Mucosa of rectum (tissue), 2 donors: ENCODE data around the gene FAN1.

Source experiments
- H3K27ac ChIP-seq, 2 donors: one replicate each; pipeline ENCODE4 v1.7.0; 2013; ENCODE audit warnings: inconsistent platforms in 2 of 2, low read depth in 2 of 2, low read length in 2 of 2
- H3K27me3 ChIP-seq, 2 donors: one replicate each; pipeline ENCODE4 v1.7.0; 2013; ENCODE audit warnings: low read length in 2 of 2; ENCODE audit not compliant: control insufficient read depth in 2 of 2, insufficient read depth in 2 of 2
- H3K36me3 ChIP-seq, 2 donors: one replicate each; pipeline ENCODE4 v1.7.0; 2013; ENCODE audit warnings: low read length in 2 of 2; ENCODE audit not compliant: control insufficient read depth in 2 of 2, insufficient read depth in 2 of 2
- H3K4me1 ChIP-seq, 2 donors: one replicate each; pipeline ENCODE4 v1.7.0; 2013; ENCODE audit warnings: low read length in 2 of 2, mild to moderate bottlenecking in 1 of 2; ENCODE audit not compliant: control insufficient read depth in 2 of 2, insufficient read depth in 2 of 2
- H3K4me3 ChIP-seq, 2 donors: one replicate each; pipeline ENCODE4 v1.7.0; 2013; ENCODE audit warnings: low read length in 2 of 2
- H3K9ac ChIP-seq, 2 donors: one replicate each; pipeline ENCODE4 v1.7.0; 2013; ENCODE audit warnings: low read length in 2 of 2, low read depth in 1 of 2, mild to moderate bottlenecking in 1 of 2
- H3K9me3 ChIP-seq, 2 donors: one replicate each; pipeline ENCODE4 v1.7.0; 2013; ENCODE audit warnings: low read length in 2 of 2; ENCODE audit not compliant: control insufficient read depth in 2 of 2
- donor health status: healthy.
- donor health status: Normal muscosa, but diverticular disease.

Gene FAN1

GRCh38 chr15:30927148-30927761 lies 23.5 kb downstream of the FAN1 start:
- Histone ChIP-seq H3K9me3 (no peaks in the 10 kb centered on the region), H3K27me3 (no peaks in the 10 kb centered on the region), H3K9ac (no peak overlapping the region), H3K4me1 (peaks cover 0 to 12% of the 10 kb centered on the region in 2 donors), H3K36me3 (peaks cover 63 to 70% of the 10 kb centered on the region in 2 donors), H3K27ac (no peak overlapping the region), H3K4me3 (no peak overlapping the region)

- Histone ChIP-seq H3K36me3 (peaks cover 63% of the 10 kb centered on the region in 2 donors), H3K4me3 (no peak overlapping the region), H3K27ac (no peak overlapping the region), H3K9ac (no peak overlapping the region), H3K9me3 (no peaks in the 10 kb centered on the region), H3K27me3 (no peaks in the 10 kb centered on the region), H3K4me1 (peaks cover 0 to 5% of the 10 kb centered on the region in 2 donors)
These were observed 24.4 kb downstream of the FAN1 start for GRCh38 chr15:30928076-30928475.

- H3K9me3 ChIP-seq, result no peaks in the 10 kb centered on the region
- H3K27ac ChIP-seq, result no peak overlapping the region
- H3K9ac ChIP-seq, result no peak overlapping the region
- no peaks in the 10 kb centered on the region for H3K4me1 ChIP-seq
- no peak overlapping the region for H3K4me3 ChIP-seq
- no peaks in the 10 kb centered on the region for H3K27me3 ChIP-seq
- H3K36me3 ChIP-seq, result peaks cover 52 to 53% of the 10 kb centered on the region in 2 donors
These were observed 25.5 kb downstream of the FAN1 start for GRCh38 chr15:30929064-30929669.

- H3K27me3 ChIP-seq, result no peaks in the 10 kb centered on the region
- H3K36me3 ChIP-seq, result peaks cover 46 to 50% of the 10 kb centered on the region in 2 donors
- H3K27ac ChIP-seq, result no peak overlapping the region
- H3K9ac ChIP-seq, result no peak overlapping the region
- no peak overlapping the region for H3K4me3 ChIP-seq
- no peaks in the 10 kb centered on the region for H3K4me1 ChIP-seq
- no peaks in the 10 kb centered on the region for H3K9me3 ChIP-seq
These were observed 26.3 kb downstream of the FAN1 start for GRCh38 chr15:30929982-30930381.

GRCh38 chr15:30930422-30930821 lies 26.7 kb downstream of the FAN1 start:
- Histone ChIP-seq H3K36me3 (peaks cover 45 to 47% of the 10 kb centered on the region in 2 donors), H3K9me3 (no peaks in the 10 kb centered on the region), H3K4me3 (no peak overlapping the region), H3K4me1 (no peaks in the 10 kb centered on the region), H3K27ac (no peak overlapping the region), H3K27me3 (no peaks in the 10 kb centered on the region), H3K9ac (no peak overlapping the region)

- Histone ChIP-seq H3K9ac (no peak overlapping the region), H3K4me3 (no peak overlapping the region), H3K27ac (no peak overlapping the region), H3K27me3 (no peaks in the 10 kb centered on the region), H3K36me3 (peaks cover 36 to 40% of the 10 kb centered on the region in 2 donors), H3K9me3 (no peaks in the 10 kb centered on the region), H3K4me1 (no peaks in the 10 kb centered on the region)
These were observed 29.6 kb downstream of the FAN1 start for GRCh38 chr15:30933293-30933692.

- Histone ChIP-seq H3K9me3 (no peaks in the 10 kb centered on the region), H3K4me1 (peaks cover 0 to 2% of the 10 kb centered on the region in 2 donors), H3K27ac (no peak overlapping the region), H3K4me3 (no peak overlapping the region), H3K27me3 (no peaks in the 10 kb centered on the region), H3K36me3 (peaks cover 63 to 71% of the 10 kb centered on the region in 2 donors), H3K9ac (no peak overlapping the region)
These were observed 35.4 kb downstream of the FAN1 start for GRCh38 chr15:30939161-30939560.

GRCh38 chr15:30940359-30940758 lies 36.6 kb downstream of the FAN1 start:
- no peak overlapping the region for H3K9ac ChIP-seq

GRCh38 chr15:30941520-30941919 lies 37.8 kb downstream of the FAN1 start:
- peaks cover 0 to 2% of the 10 kb centered on the region in 2 donors for H3K4me1 ChIP-seq
- no peak overlapping the region for H3K27ac ChIP-seq
- no peak overlapping the region for H3K9ac ChIP-seq
- H3K4me3 ChIP-seq, result no peak overlapping the region
- no peaks in the 10 kb centered on the region for H3K27me3 ChIP-seq
- H3K36me3 ChIP-seq, result peaks cover 73 to 75% of the 10 kb centered on the region in 2 donors
- no peaks in the 10 kb centered on the region for H3K9me3 ChIP-seq

More at GRCh38 chr15:30940359-30940758, 36.6 kb downstream of the FAN1 start:
- Histone ChIP-seq H3K4me3 (no peak overlapping the region), H3K36me3 (peaks cover 63 to 69% of the 10 kb centered on the region in 2 donors), H3K27ac (no peak overlapping the region), H3K27me3 (no peaks in the 10 kb centered on the region), H3K9me3 (no peaks in the 10 kb centered on the region), H3K4me1 (peaks cover 0 to 2% of the 10 kb centered on the region in 2 donors)

- H3K27ac ChIP-seq, result no peak overlapping the region
- peaks cover 0 to 2% of the 10 kb centered on the region in 2 donors for H3K4me1 ChIP-seq
- H3K36me3 ChIP-seq, result peaks cover 74 to 79% of the 10 kb centered on the region in 2 donors
- H3K27me3 ChIP-seq, result no peaks in the 10 kb centered on the region
- H3K9ac ChIP-seq, result no peak overlapping the region
- no peaks in the 10 kb centered on the region for H3K9me3 ChIP-seq
- H3K4me3 ChIP-seq, result no peak overlapping the region
These were observed 40.1 kb downstream of the FAN1 start for GRCh38 chr15:30943654-30944335.
